HepG2 (cell line): ENCODE results near the gene SLCO2B1. TPM values are rescaled to one million over a fixed set of nuclear protein-coding genes. Genes with fewer than 3 reads are reported as not detected.

ENCODE experiments used
- ARID4A ChIP-seq: sonication (generic); formaldehyde crosslinking; IDR thresholded peaks from 2 replicates; pipeline ENCODE4 v1.5.0; 2020; ENCODE audit warnings: mild to moderate bottlenecking, missing genetic modification reagents, borderline replicate concordance
- FIP1L1 ChIP-seq: fragments of 200-400 bp; formaldehyde crosslinking; IDR thresholded peaks from 2 replicates; pipeline ENCODE4 v1.6.1; 2018; ENCODE audit warnings: low read depth, mild to moderate bottlenecking, low read length, moderate library complexity, borderline replicate concordance; ENCODE audit not compliant: insufficient read depth
- GABPB1 ChIP-seq: IDR thresholded peaks from 2 replicates; pipeline ENCODE4 v1.6.1; 2016; ENCODE audit warnings: mild to moderate bottlenecking, missing genetic modification reagents, moderate library complexity, missing compliant biosample characterization
- IRF2 ChIP-seq: IDR thresholded peaks from 2 replicates; pipeline ENCODE4 v1.6.1; 2018; ENCODE audit warnings: missing genetic modification reagents, missing compliant biosample characterization
- LRRFIP1 ChIP-seq: sonication (generic); formaldehyde crosslinking; conservative IDR thresholded peaks from 2 replicates; pipeline ENCODE4 v1.4.0; 2020; ENCODE audit warnings: missing genetic modification reagents
- MAFK ChIP-seq, 2 experiments: IDR thresholded peaks in 1 of 2; conservative IDR thresholded peaks in 1 of 2; 2 replicates each; pipeline ENCODE4 v1.6.1; 2011; ENCODE audit warnings: improper control_type of control experiment in 2 of 2, low read length in 2 of 2
- TEAD3 ChIP-seq: optimal IDR thresholded peaks from 2 replicates; pipeline ENCODE3; 2016; ENCODE audit warnings: borderline replicate concordance
- ZMYM2 ChIP-seq: sonication (generic); formaldehyde crosslinking; IDR thresholded peaks from 2 replicates; pipeline ENCODE4 v1.8.0; 2022; ENCODE audit warnings: mild to moderate bottlenecking, missing genetic modification reagents
- ZNF143 ChIP-seq: sonication (generic); formaldehyde crosslinking; IDR thresholded peaks from 2 replicates; pipeline ENCODE4 v1.4.0; 2020; ENCODE audit warnings: missing genetic modification reagents
- ZNF17 ChIP-seq: sonication (generic); formaldehyde crosslinking; IDR thresholded peaks from 2 replicates; pipeline ENCODE4 v1.5.0; 2020; ENCODE audit warnings: mild to moderate bottlenecking, missing genetic modification reagents
- ZNF331 ChIP-seq: sonication (generic); formaldehyde crosslinking; IDR thresholded peaks from 2 replicates; pipeline ENCODE4 v1.4.0; 2020; ENCODE audit warnings: missing genetic modification reagents
- ZNF672 ChIP-seq: sonication (generic); formaldehyde crosslinking; IDR thresholded peaks from 2 replicates; pipeline ENCODE4 v1.8.1; 2022; ENCODE audit warnings: missing genetic modification reagents
- ZNF816 ChIP-seq: sonication (generic); formaldehyde crosslinking; IDR thresholded peaks from 2 replicates; pipeline ENCODE4 v1.8.0; 2022; ENCODE audit warnings: missing genetic modification reagents, mild to moderate bottlenecking, borderline replicate concordance
- polyA plus RNA-seq, 8 experiments: library from polyadenylated mRNA; depleted of rRNA in 3 of 8; stranded (reverse) in 7 of 8; unstranded in 1 of 8; fragments of >200 nt; fragmentation: Illumina TruSeq in 4 of 8; extraction: Trizol in 4 of 8; gene quantifications; 2 replicates each; pipeline versions ENCODE4 v1.2.1 to v1.2.3, GENCODE V29; 2011 to 2016; ENCODE audit warnings: low read depth in 4 of 8, missing spikeins in 1 of 8, mixed read lengths in 1 of 8; ENCODE audit not compliant: insufficient read depth in 1 of 8
- total RNA-seq, 5 experiments: library from RNA; depleted of rRNA; stranded (reverse); fragments of >200 nt; fragmentation: Illumina TruSeq; extraction: Trizol; gene quantifications; 2 replicates each; pipeline ENCODE4 v1.2.3, GENCODE V29; 2016; ENCODE audit warnings: low read depth in 1 of 5
- TF ChIP-seq, protein P1 (sequence below): IDR thresholded peaks from 2 replicates; pipeline ENCODE4 v1.6.1; 2016; ENCODE audit warnings: missing biosample characterization, missing genetic modification reagents, low read depth
- TF ChIP-seq, protein P2 (sequence below): sonication (generic); formaldehyde crosslinking; IDR thresholded peaks from 2 replicates; pipeline ENCODE4 v1.4.0; 2020; ENCODE audit warnings: mild to moderate bottlenecking, missing genetic modification reagents

The SLCO2B1 gene
- total and polyA plus RNA-seq, 2 of the 13 experiments (the other 11 are each of a cell fraction or from before 2014, with no cell fraction given) = 15.3 to 19.8 TPM

- TF ChIP-seq ZNF816 (CRISPR knock-in tag) (no peak), MAFK (conservative IDR thresholded peaks at IDR 0.05 in 1 of 2, IDR thresholded peaks at IDR 0.05 in 1 of 2; ENCODE audit: low read length in 2 of 2) (no peak), TEAD3 (CRISPR knock-in tag) (peak; percentile 38), GABPB1 (peak; percentile 38; the same call in 1 of the 2 replicates), ARID4A (CRISPR knock-in tag) (0 out of 2 replicates have a peak, but pooled peaks have one; percentile 28), ZNF143 (CRISPR knock-in tag) (no peak), ZNF672 (CRISPR knock-in tag) (no peak), ZNF331 (0 out of 2 replicates have a peak, but pooled peaks have one; percentile 43), ZNF17 (CRISPR knock-in tag) (no peak), FIP1L1 (no peak), ZMYM2 (CRISPR knock-in tag) (no peak), IRF2 (CRISPR knock-in tag) (0 out of 2 replicates have a peak, but pooled peaks have one; percentile 49), LRRFIP1 (CRISPR knock-in tag) (no peak)
- TF ChIP-seq, protein P1, sequence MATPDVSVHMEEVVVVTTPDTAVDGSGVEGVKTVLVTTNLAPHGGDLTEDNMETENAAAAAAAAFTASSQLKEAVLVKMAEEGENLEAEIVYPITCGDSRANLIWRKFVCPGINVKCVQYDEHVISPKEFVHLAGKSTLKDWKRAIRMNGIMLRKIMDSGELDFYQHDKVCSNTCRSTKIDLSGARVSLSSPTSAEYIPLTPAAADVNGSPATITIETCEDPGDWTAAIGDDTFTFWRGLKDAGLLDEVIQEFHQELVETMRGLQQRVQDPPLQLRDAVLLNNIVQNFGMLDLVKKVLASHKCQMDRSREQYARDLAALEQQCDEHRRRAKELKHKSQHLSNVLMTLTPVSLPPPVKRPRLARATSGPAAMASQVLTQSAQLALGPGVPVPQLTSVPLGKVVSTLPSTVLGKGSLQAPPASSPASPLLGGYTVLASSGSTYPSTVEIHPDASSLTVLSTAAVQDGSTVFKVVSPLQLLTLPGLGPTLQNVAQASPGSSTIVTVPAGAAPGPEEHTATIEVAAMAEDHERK (CRISPR knock-in tag) = no peak
- TF ChIP-seq, protein P2, sequence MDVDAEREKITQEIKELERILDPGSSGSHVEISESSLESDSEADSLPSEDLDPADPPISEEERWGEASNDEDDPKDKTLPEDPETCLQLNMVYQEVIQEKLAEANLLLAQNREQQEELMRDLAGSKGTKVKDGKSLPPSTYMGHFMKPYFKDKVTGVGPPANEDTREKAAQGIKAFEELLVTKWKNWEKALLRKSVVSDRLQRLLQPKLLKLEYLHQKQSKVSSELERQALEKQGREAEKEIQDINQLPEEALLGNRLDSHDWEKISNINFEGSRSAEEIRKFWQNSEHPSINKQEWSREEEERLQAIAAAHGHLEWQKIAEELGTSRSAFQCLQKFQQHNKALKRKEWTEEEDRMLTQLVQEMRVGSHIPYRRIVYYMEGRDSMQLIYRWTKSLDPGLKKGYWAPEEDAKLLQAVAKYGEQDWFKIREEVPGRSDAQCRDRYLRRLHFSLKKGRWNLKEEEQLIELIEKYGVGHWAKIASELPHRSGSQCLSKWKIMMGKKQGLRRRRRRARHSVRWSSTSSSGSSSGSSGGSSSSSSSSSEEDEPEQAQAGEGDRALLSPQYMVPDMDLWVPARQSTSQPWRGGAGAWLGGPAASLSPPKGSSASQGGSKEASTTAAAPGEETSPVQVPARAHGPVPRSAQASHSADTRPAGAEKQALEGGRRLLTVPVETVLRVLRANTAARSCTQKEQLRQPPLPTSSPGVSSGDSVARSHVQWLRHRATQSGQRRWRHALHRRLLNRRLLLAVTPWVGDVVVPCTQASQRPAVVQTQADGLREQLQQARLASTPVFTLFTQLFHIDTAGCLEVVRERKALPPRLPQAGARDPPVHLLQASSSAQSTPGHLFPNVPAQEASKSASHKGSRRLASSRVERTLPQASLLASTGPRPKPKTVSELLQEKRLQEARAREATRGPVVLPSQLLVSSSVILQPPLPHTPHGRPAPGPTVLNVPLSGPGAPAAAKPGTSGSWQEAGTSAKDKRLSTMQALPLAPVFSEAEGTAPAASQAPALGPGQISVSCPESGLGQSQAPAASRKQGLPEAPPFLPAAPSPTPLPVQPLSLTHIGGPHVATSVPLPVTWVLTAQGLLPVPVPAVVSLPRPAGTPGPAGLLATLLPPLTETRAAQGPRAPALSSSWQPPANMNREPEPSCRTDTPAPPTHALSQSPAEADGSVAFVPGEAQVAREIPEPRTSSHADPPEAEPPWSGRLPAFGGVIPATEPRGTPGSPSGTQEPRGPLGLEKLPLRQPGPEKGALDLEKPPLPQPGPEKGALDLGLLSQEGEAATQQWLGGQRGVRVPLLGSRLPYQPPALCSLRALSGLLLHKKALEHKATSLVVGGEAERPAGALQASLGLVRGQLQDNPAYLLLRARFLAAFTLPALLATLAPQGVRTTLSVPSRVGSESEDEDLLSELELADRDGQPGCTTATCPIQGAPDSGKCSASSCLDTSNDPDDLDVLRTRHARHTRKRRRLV (CRISPR knock-in tag) = no peak
These were observed 10.4 kb upstream of the SLCO2B1 start (continued) for GRCh38 chr11:75140269-75141138.
